Gastrocnemius medialis (tissue), 4 donors: ENCODE results near the gene SH3RF1. TPM values are rescaled to one million over a fixed set of nuclear protein-coding genes. Genes with fewer than 3 reads are reported as not detected.

Experiments used
- ATAC-seq, 2 donors: fragments of 150-250 bp; one replicate each; pipeline ENCODE4 v1.9.1; 2016
- DNase-seq, 2 donors: peaks; one replicate each; pipeline ENCODE4 v3.0.0-alpha.2; 2019
- H3K27ac ChIP-seq, 4 donors: fragments of 200-600 bp; sonication (generic); 1 replicate in 1 of 4; 2 replicates in 3 of 4; pipeline ENCODE4 v1.5.1; 2016 to 2018; ENCODE audit warnings: mild to moderate bottlenecking in 2 of 4, moderate library complexity in 1 of 4
- H3K27me3 ChIP-seq, 3 donors: fragments of 200-600 bp; sonication (generic) in 2 of 3; 1 replicate in 1 of 3; 2 replicates in 2 of 3; pipeline versions ENCODE4 v1.5.1 to v1.6.0; 2016 to 2019; ENCODE audit warnings: mild to moderate bottlenecking in 1 of 3, moderate library complexity in 1 of 3
- H3K36me3 ChIP-seq, 2 donors: fragments of 200-600 bp; sonication (generic) in 1 of 2; one replicate each; pipeline ENCODE4 v1.5.1; 2017 to 2018
- H3K4me1 ChIP-seq, 2 donors: fragments of 200-600 bp; sonication (generic) in 1 of 2; one replicate each; pipeline ENCODE4 v1.5.1; 2016 to 2017; ENCODE audit warnings: mild to moderate bottlenecking in 2 of 2
- H3K4me3 ChIP-seq, 4 donors: fragments of 200-600 bp; sonication (generic) in 3 of 4; 1 replicate in 1 of 4; 2 replicates in 3 of 4; pipeline ENCODE4 v1.5.1; 2016 to 2019; ENCODE audit warnings: mild to moderate bottlenecking in 2 of 4
- H3K9me3 ChIP-seq, 3 donors: fragments of 200-600 bp; sonication (generic) in 2 of 3; 1 replicate in 1 of 3; 2 replicates in 2 of 3; pipeline ENCODE4 v1.5.1; 2016 to 2019
- CTCF ChIP-seq, 5 experiments: fragments of 450-650 bp in 3 of 5; fragments of 200-600 bp in 2 of 5; sonication (generic) in 2 of 5; IDR thresholded peaks in 4 of 5; conservative IDR thresholded peaks in 1 of 5; 1 replicate in 4 of 5; 2 replicates in 1 of 5; pipeline ENCODE4 v1.5.1; 2016 to 2019; ENCODE audit warnings: antibody characterized with exemption in 5 of 5, mild to moderate bottlenecking in 3 of 5, moderate library complexity in 3 of 5
- POLR2A ChIP-seq, 2 donors: fragments of 450-650 bp; IDR thresholded peaks; one replicate each; pipeline ENCODE4 v1.6.1; 2017; ENCODE audit warnings: antibody characterized with exemption in 2 of 2, mild to moderate bottlenecking in 2 of 2, moderate library complexity in 2 of 2
- in situ Hi-C, 4 donors: fragments of 200-750 bp; cut with MboI; loops; one replicate each; pipeline versions ENCODE4 v1.15.0 to v1.8.0; 2017; ENCODE audit warnings: low sequenced_read_pairs in 4 of 4
- intact Hi-C: fragments of 100-400 bp; cut with DNase I; formaldehyde crosslinking; loops from one replicate; pipeline ENCODE4 v1.15.1; 2023; ENCODE audit warnings: low total_unique reads
- total RNA-seq, 4 donors: library from RNA; depleted of rRNA; stranded (reverse); fragments of >200 nt; gene quantifications; one replicate each; pipeline versions ENCODE4 v1.1.0 to v1.2.3, GENCODE V29; 2016

Gene SH3RF1
- total RNA-seq, 4 donors from 2014 or later: 12.6 to 27.0 (median 13.4) TPM

GRCh38 chr4:169100670-169101101, 170.1 kb downstream of the SH3RF1 start:
- Histone ChIP-seq H3K4me1 (peaks cover 3 to 23% of the 10 kb centered on the region in 2 donors), H3K4me3 (no peak overlapping the region), H3K36me3 (peaks cover 0 to 28% of the 10 kb centered on the region in 2 donors), H3K9me3 (no peaks in the 10 kb centered on the region), H3K27me3 (no peaks in the 10 kb centered on the region), H3K27ac (peak overlapping the region; percentile 34 to 63 (median 60))
- intact Hi-C loops (no loop called here), in situ Hi-C loops (no loop called here)
- TF ChIP-seq POLR2A (IDR thresholded peaks at IDR 0.05) (no peak), CTCF (IDR thresholded peaks at IDR 0.05 in 4 of 5, conservative IDR thresholded peaks at IDR 0.05 in 1 of 5) (no peak)
- DNase-seq (no peak), ATAC-seq (no peak)

GRCh38 chr4:169099771-169100180, 171.0 kb downstream of the SH3RF1 start:
- no peak overlapping the region for H3K4me3 ChIP-seq
- intact Hi-C loops (no loop called here), in situ Hi-C loops (no loop called here)
- peaks cover 0 to 30% of the 10 kb centered on the region in 2 donors for H3K36me3 ChIP-seq
- peak overlapping the region; percentile 34 to 63 (median 60) for H3K27ac ChIP-seq
- no peaks in the 10 kb centered on the region for H3K9me3 ChIP-seq
- peaks cover 3 to 23% of the 10 kb centered on the region in 2 donors for H3K4me1 ChIP-seq
- no peaks in the 10 kb centered on the region for H3K27me3 ChIP-seq
- TF ChIP-seq POLR2A (IDR thresholded peaks at IDR 0.05) (no peak), CTCF (IDR thresholded peaks at IDR 0.05 in 4 of 5, conservative IDR thresholded peaks at IDR 0.05 in 1 of 5) (no peak)
- peak; percentile 58 to 61 for ATAC-seq
- DNase-seq: peak in 1 of 2 donors; percentile 19

GRCh38 chr4:169098969-169099690, 171.6 kb downstream of the SH3RF1 start:
- DNase-seq: no peak
- H3K36me3 ChIP-seq: peaks cover 0 to 33% of the 10 kb centered on the region in 2 donors
- in situ Hi-C loops (no loop called here), intact Hi-C loops (no loop called here)
- H3K27me3 ChIP-seq: no peaks in the 10 kb centered on the region
- no peak for ATAC-seq
- no peak overlapping the region for H3K4me3 ChIP-seq
- peaks cover 3 to 18% of the 10 kb centered on the region in 2 donors for H3K4me1 ChIP-seq
- no peaks in the 10 kb centered on the region for H3K9me3 ChIP-seq
- H3K27ac ChIP-seq: peak overlapping the region; percentile 4 to 56 (median 40)
- TF ChIP-seq POLR2A (IDR thresholded peaks at IDR 0.05) (no peak), CTCF (IDR thresholded peaks at IDR 0.05 in 4 of 5, conservative IDR thresholded peaks at IDR 0.05 in 1 of 5) (no peak)

- Histone ChIP-seq H3K4me1 (peaks cover 0 to 15% of the 10 kb centered on the region in 2 donors), H3K4me3 (no peak overlapping the region), H3K27ac (peak overlapping the region; percentile 4 to 56 (median 40)), H3K9me3 (no peaks in the 10 kb centered on the region), H3K36me3 (peaks cover 0 to 28% of the 10 kb centered on the region in 2 donors), H3K27me3 (no peaks in the 10 kb centered on the region)
- intact Hi-C loops (no loop called here), in situ Hi-C loops (no loop called here)
- DNase-seq: no peak
- ATAC-seq: no peak
- no peak for TF ChIP-seq CTCF (IDR thresholded peaks at IDR 0.05 in 4 of 5, conservative IDR thresholded peaks at IDR 0.05 in 1 of 5)
- TF ChIP-seq POLR2A (IDR thresholded peaks at IDR 0.05): no peak
These were observed 172.2 kb downstream of the SH3RF1 start for GRCh38 chr4:169098532-169098931.
